HCEC 1CT (cell line): Measurements from ENCODE around the gene MTA1.

ENCODE experiments used
- DNase-seq: peaks from one replicate; pipeline ENCODE4 v3.0.0-alpha.2; 2017

The MTA1 gene

GRCh38 chr14:105478398-105479251 lies 59.0 kb downstream of the MTA1 start:
- no peak for DNase-seq

GRCh38 chr14:105479431-105480158 lies 60.0 kb downstream of the MTA1 start:
- DNase-seq = no peak

- no peak for DNase-seq
Observed at GRCh38 chr14:105480199-105480746, 60.6 kb downstream of the MTA1 start.

- peak; percentile 75 for DNase-seq
Observed at GRCh38 chr14:105480807-105481801, 61.5 kb downstream of the MTA1 start.

GRCh38 chr14:105481886-105482457 lies 62.3 kb downstream of the MTA1 start:
- DNase-seq = peak; percentile 94

- DNase-seq = no peak
Observed at GRCh38 chr14:105482486-105483110, 63.0 kb downstream of the MTA1 start.

- DNase-seq = no peak
Observed at GRCh38 chr14:105483300-105484068, 63.9 kb downstream of the MTA1 start.

GRCh38 chr14:105484069-105484996 lies 64.7 kb downstream of the MTA1 start:
- no peak for DNase-seq

GRCh38 chr14:105484997-105485393 lies 65.4 kb downstream of the MTA1 start:
- no peak for DNase-seq

GRCh38 chr14:105485739-105486162 lies 66.1 kb downstream of the MTA1 start:
- no peak for DNase-seq

- DNase-seq = no peak
Observed at GRCh38 chr14:105486163-105486973, 66.7 kb downstream of the MTA1 start, which contains the start of gene CRIP1. CRIP1 (plus strand) TSS chr14:105486886; CDS start chr14:105487260, 374 bp downstream.

GRCh38 chr14:105486974-105487448 lies 67.4 kb downstream of the MTA1 start:
- DNase-seq = no peak

- DNase-seq = no peak
Observed at GRCh38 chr14:105487449-105487985, 67.9 kb downstream of the MTA1 start.

GRCh38 chr14:105487986-105488777 lies 68.6 kb downstream of the MTA1 start:
- DNase-seq = no peak

GRCh38 chr14:105488781-105489541 lies 69.3 kb downstream of the MTA1 start:
- no peak for DNase-seq

GRCh38 chr14:105489542-105490266 lies 70.1 kb downstream of the MTA1 start:
- peak; percentile 75 for DNase-seq
